Stimulated activated CD8-positive, alpha-beta memory T cell treated with anti-CD3 and anti-CD28 coated beads, Interleukin-2, amount 100 ng/mL, for 1 hour (primary cell): ENCODE data around the gene INO80C.

Experiments
- DNase-seq, 2 donors: peaks; one replicate each; pipeline ENCODE4 v3.0.0-alpha.2; 2020; ENCODE audit warnings: low read depth in 2 of 2

The INO80C gene

DNA sequence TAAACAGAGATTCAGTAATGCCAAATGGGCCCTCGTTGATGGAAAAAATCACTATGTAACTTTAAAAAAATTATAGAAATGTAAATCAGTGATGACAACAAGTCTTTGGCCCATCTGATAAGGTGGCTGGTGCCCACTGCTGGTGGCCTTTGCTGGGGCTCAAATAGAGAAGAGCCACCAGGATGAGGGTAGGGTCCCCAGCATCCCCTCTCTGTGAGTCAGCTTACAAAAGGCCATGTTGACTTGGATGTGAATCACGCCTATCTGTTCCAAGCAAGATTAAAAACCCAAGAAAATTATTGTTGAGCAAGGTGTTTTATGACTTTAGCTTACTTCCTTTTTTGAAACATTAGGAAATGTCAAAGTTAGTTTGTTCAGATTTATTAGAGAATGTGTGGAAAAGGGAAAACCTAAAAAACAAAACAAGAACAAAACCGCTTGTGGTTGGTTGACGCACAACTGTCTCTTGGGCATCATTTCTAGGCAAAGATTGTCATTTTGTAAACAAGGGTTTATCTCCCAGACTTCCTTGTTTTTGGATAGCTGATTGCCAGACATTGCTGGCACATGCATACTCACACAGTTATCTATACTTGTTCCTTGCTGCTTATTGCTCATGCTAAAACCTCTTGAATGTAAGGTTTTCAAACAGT, 66.9 kb downstream of the INO80C start:
- DNase-seq: no peak

DNA sequence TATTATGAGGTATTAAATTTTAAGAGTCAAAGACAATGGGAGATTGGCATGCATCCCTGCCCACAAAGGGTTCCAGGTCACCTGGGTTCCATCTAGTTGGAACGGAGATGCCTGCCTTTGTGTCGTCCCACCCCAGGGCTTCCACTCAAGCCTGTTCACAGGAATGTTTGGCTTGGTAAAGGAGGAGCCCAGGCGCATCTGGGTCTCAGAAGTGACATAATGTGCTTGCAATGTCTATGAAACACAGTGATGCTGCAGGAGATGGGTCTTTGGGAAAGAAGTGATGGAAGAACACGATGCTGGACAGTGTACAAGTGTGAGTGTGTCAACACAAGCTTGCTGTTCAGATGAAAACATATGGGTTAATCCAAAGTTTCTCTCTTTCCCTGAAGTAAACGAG, 71.0 kb downstream of the INO80C start:
- DNase-seq: no peak

DNA sequence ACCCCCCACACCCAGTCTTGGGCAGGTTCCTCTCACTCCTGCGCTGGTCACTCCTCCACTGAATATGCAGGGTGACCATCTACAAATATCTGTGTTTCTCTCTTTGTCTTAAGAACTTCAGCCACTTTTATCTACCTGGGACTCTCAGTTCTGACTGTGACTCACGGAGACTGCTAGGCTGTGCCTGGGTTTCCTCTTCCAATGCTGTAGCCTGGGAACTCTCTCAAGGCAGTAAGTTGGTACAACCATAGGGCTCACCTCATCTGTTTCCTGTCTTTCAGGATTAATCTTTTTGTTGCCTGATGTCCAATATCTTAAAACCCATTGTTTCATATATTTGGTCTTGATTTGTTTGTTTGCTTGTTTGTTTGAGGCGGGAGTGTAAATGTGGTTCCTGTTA, 73.4 kb downstream of the INO80C start:
- no peak for DNase-seq

DNA sequence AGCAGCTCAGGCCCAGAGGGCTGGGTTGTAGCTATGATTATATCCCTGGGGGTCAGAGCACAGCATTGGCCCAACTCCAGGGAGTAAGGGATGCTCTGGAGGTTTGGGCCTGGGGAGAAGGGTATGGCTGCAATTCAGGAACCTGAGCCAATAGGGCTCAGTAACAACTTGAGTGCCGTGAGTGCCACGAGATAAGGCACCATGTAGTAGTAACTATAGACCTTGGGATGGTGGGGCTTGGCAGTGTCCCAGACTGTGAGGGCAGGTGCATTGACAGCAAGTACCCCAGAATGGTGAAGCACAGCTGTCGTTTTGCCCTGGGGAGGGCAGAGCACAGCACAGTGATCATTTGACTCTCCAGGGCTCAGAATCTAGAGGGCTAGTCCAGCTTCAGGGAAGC, 75.5 kb downstream of the INO80C start:
- no peak for DNase-seq

DNA sequence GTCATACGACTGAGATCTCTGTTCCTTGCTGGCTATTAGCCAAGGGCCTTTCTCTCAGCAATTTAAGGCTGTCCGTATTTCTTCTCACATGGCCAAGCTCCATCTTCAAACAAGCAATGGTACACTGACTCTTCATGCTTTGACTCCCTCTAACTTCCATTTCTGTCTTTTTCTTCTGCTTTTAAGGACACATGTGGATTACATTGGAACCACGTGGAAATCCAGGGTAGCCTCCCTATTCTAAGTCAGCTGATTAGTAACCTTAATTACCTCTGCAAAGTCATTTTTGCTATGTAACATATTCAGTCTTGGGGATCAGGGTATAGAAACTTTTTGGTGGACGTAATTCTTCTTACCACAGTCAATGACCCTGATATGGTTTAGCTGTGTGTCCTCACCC, 79.2 kb downstream of the INO80C start:
- no peak for DNase-seq
